Endodermal cell (in vitro differentiated cells): ENCODE data around the gene SLC6A16. TPM values are rescaled to one million over a fixed set of nuclear protein-coding genes. Genes with fewer than 3 reads are reported as not detected.

Experiments used
- DNase-seq: peaks from one replicate; pipeline ENCODE4 v3.0.0-alpha.2; 2017
- H3K27ac ChIP-seq: 2 replicates; pipeline ENCODE4 v1.5.1; 2013; ENCODE audit warnings: mild to moderate bottlenecking, low read depth, low read length, moderate library complexity
- H3K27me3 ChIP-seq: 2 replicates; pipeline ENCODE4 v1.6.1; 2013; ENCODE audit warnings: mild to moderate bottlenecking, low read length, moderate library complexity; ENCODE audit not compliant: insufficient read depth, control insufficient read depth, poor library complexity, severe bottlenecking
- H3K36me3 ChIP-seq: 2 replicates; pipeline ENCODE4 v1.7.0; 2013; ENCODE audit warnings: mild to moderate bottlenecking, low read length, moderate library complexity; ENCODE audit not compliant: control insufficient read depth, insufficient read depth
- H3K4me1 ChIP-seq: one replicate; pipeline ENCODE4 v1.7.0; 2013; ENCODE audit warnings: low read length; ENCODE audit not compliant: control insufficient read depth, insufficient read depth
- H3K4me3 ChIP-seq: 2 replicates; pipeline ENCODE4 v1.5.1; 2013; ENCODE audit warnings: mild to moderate bottlenecking, low read length, moderate library complexity
- H3K9ac ChIP-seq: 2 replicates; pipeline ENCODE4 v1.6.1; 2013; ENCODE audit warnings: mild to moderate bottlenecking, low read length, moderate library complexity; ENCODE audit not compliant: poor library complexity, severe bottlenecking; ENCODE audit errors: extremely low read depth
- H3K9me3 ChIP-seq: 2 replicates; pipeline ENCODE4 v1.6.1; 2013; ENCODE audit warnings: mild to moderate bottlenecking, low read length, moderate library complexity; ENCODE audit not compliant: control insufficient read depth
- H3K27ac Mint-ChIP-seq: 2 replicates; pipeline ENCODE4 v1.8.0; 2020; ENCODE audit warnings: mixed read lengths
- H3K27me3 Mint-ChIP-seq: 2 replicates; pipeline ENCODE4 v1.8.0; 2021; ENCODE audit warnings: mild to moderate bottlenecking, mixed read lengths; ENCODE audit not compliant: insufficient read depth
- H3K36me3 Mint-ChIP-seq: 2 replicates; pipeline ENCODE4 v1.8.0; 2020; ENCODE audit warnings: low read depth, mixed read lengths
- H3K4me1 Mint-ChIP-seq: 2 replicates; pipeline ENCODE4 v1.8.0; 2020; ENCODE audit warnings: mixed read lengths
- H3K4me3 Mint-ChIP-seq: 2 replicates; pipeline ENCODE4 v1.8.0; 2020; ENCODE audit warnings: mild to moderate bottlenecking, moderate library complexity, mixed read lengths
- H3K9me3 Mint-ChIP-seq: 2 replicates; pipeline ENCODE4 v1.8.0; 2020; ENCODE audit warnings: mild to moderate bottlenecking, mixed read lengths
- WGBS, 2 experiments: methylation state at CpG; one replicate each; pipeline versions ENCODE4 v1.1.5 to v1.1.7; 2013; ENCODE audit warnings: missing lambda C conversion rate in 2 of 2, mixed read lengths in 1 of 2; ENCODE audit not compliant: insufficient coverage in 1 of 2, insufficient read length in 1 of 2; 5-methylcytosine and 5-hydroxymethylcytosine counted together
- total RNA-seq, 2 donors: library from RNA; stranded (reverse); fragmentation: NEBNext Ultra II Directional in 1 of 2; extraction: Animal tissue kit (Norgen Biotek cat#: 25700) in 1 of 2; gene quantifications; 2 replicates in 1 of 2; 3 replicates in 1 of 2; pipeline ENCODE4 v1.2.1, GENCODE V29; 2021
- TF ChIP-seq, protein P1 (sequence below): fragments of 200-600 bp; sonication (generic); conservative IDR thresholded peaks from 2 replicates; pipeline ENCODE4 v1.5.0; 2021; ENCODE audit warnings: antibody characterized with exemption, mild to moderate bottlenecking

SLC6A16 gene
- total RNA-seq, 2 donors from 2014 or later = 3.3 to 3.4 TPM

DNA sequence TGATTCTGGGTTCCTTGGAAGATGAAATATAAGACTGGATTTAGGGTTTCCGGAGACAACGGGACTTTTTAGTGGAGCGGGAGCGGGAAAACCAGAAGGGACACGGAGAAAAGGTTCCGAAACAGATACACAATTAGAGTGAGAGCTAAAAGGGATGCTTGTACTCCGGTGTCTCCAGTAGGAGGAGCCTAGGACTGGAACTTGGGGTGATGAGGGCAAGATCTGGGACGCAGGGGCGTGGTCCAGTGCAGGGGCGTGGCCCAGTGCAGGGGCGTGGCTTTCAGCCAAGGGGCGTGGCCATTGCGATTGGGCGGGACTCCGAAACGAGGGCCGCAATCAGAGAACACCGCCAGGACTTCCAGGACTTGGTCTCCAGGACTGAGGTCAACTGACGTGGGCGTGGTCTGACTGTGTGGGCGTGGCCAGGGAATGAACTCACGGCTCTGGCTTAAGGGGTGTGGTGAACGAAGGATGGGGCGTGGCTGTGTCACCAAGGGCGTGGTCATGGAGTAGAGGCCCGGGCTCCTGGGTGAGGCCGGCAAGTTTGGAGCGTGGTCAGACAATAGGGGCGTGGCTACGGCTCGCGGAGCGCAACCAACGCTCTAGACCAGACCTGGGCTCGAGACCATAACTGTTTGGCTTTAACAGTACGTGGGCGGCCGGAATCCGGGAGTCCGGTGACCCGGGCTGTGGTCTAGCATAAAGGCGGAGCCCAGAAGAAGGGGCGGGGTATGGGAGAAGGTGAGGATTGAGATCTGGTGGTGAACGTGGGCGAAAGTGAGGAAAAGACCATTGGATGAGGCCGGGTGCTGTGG lies 38.5 kb upstream of the SLC6A16 start, which contains the start of gene DKKL1:
DKKL1 (plus strand) TSS at position 610 of the 815 bp plus-strand sequence; CDS start at position 732, 122 bp downstream.
- Histone ChIP-seq H3K36me3 (peaks cover 12% of the 10 kb centered on the region), H3K27ac (peak within 1 kb of the TSS; percentile 100), H3K4me1 (no peaks in the 10 kb centered on the region), H3K4me3 (peak within 1 kb of the TSS; percentile 95), H3K27me3 (no peaks in the 10 kb centered on the region), H3K9ac (peak within 1 kb of the TSS; percentile 100), H3K9me3 (no peaks in the 10 kb centered on the region)
- H3K9me3 Mint-ChIP-seq = no peaks in the 10 kb centered on the region
- WGBS, 2 experiments = 3% methylated on average over 13 to 46 of the region's 46 CpGs
- DNase-seq = peak; percentile 100
- H3K4me1 Mint-ChIP-seq = peaks cover 4% of the 10 kb centered on the region
- H3K27me3 Mint-ChIP-seq = peaks cover 3% of the 10 kb centered on the region
- H3K27ac Mint-ChIP-seq = no peak within 1 kb of the TSS
- TF ChIP-seq, protein P1, sequence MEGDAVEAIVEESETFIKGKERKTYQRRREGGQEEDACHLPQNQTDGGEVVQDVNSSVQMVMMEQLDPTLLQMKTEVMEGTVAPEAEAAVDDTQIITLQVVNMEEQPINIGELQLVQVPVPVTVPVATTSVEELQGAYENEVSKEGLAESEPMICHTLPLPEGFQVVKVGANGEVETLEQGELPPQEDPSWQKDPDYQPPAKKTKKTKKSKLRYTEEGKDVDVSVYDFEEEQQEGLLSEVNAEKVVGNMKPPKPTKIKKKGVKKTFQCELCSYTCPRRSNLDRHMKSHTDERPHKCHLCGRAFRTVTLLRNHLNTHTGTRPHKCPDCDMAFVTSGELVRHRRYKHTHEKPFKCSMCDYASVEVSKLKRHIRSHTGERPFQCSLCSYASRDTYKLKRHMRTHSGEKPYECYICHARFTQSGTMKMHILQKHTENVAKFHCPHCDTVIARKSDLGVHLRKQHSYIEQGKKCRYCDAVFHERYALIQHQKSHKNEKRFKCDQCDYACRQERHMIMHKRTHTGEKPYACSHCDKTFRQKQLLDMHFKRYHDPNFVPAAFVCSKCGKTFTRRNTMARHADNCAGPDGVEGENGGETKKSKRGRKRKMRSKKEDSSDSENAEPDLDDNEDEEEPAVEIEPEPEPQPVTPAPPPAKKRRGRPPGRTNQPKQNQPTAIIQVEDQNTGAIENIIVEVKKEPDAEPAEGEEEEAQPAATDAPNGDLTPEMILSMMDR = peak; percentile 43
- no peak within 1 kb of the TSS for H3K4me3 Mint-ChIP-seq
- peaks cover 16% of the 10 kb centered on the region for H3K36me3 Mint-ChIP-seq

DNA sequence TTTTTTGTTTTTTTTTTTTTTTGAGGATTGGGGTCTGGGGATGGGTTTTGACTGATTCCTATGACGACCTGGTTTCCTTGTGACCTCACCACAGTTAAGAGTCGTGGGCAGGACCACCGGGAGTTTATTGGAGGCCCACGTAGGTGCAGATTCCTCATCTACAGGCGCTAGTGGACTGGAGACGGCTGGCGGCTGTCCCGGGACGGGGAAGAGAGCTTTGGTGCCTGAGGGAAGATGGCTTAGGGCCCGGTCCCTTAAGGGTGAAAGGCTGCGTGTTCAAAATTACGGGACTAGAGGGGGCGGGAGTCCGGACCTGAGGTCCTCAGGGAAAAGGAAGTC lies 37.9 kb upstream of the SLC6A16 start:
- DNase-seq = no peak

DNA sequence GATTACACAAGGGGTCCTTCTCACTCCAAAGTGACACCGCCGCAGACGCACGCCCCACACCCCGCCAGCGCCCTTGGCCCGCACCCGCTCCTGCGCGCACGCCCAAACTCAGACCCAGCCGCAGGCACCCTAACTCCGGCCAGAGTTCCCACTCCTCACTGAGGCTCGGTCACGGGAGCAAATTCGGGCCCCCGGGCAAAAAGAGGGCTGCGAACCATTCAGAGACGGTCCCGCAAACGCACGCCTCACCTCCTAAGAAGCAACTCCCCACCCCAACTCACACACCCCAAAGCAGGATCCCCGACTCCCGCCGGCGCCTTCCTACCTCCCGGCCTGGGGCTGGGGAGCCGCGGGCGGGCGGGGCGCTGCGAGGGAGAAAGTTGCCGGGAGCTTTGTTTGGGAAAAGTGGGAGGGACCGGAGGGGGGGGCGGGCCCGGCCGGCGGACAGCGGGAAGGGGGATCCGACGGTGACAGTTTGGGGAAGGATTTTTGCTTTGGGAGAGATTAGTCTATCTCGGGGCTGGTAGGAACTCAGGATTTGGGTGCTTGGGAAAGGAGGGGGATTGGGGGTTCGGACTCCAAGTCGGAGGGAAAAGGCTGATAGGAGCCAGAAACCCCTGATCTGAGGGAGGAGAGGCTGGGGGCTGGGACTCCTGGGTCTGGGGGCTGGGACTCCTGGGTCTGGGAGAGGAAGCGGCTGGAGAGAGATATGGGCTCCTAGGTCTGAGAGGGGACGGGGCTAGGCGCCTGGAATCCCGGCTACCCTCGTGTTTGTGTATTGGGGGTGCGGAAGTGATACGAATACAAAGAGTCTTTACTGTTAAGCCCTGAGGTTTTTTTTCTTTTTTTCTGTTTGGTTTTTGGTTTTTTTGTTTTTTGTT lies 37.3 kb upstream of the SLC6A16 start, which contains the start of gene TEAD2:
TEAD2 (minus strand) TSS at position 369 of the 881 bp plus-strand sequence. CDS start 2,341 bp downstream, outside the sequence.
- peak; percentile 92 for DNase-seq
- peak within 1 kb of the TSS; percentile 100 for H3K27ac ChIP-seq
- H3K27ac Mint-ChIP-seq = no peak within 1 kb of the TSS
- peaks cover 24% of the 10 kb centered on the region for H3K36me3 ChIP-seq
- no peaks in the 10 kb centered on the region for H3K27me3 ChIP-seq
- H3K27me3 Mint-ChIP-seq = peaks cover 3% of the 10 kb centered on the region
- peaks cover 7% of the 10 kb centered on the region for H3K4me1 Mint-ChIP-seq
- H3K4me3 Mint-ChIP-seq = no peak within 1 kb of the TSS
- H3K9me3 Mint-ChIP-seq = no peaks in the 10 kb centered on the region
- peaks cover 24% of the 10 kb centered on the region for H3K36me3 Mint-ChIP-seq
- TF ChIP-seq, protein P1 = no peak
- no peaks in the 10 kb centered on the region for H3K9me3 ChIP-seq
- H3K4me1 ChIP-seq = no peaks in the 10 kb centered on the region
- peak within 1 kb of the TSS; percentile 95 for H3K4me3 ChIP-seq
- 0% methylated on average over 16 to 52 of the region's 52 CpGs for WGBS, 2 experiments
- H3K9ac ChIP-seq = peak within 1 kb of the TSS; percentile 100

More for the DNA sequence above, 37.9 kb upstream of the SLC6A16 start:
- Histone ChIP-seq H3K27me3 (no peaks in the 10 kb centered on the region), H3K9ac (peak overlapping the region; percentile 100), H3K9me3 (no peaks in the 10 kb centered on the region), H3K36me3 (peaks cover 18% of the 10 kb centered on the region), H3K4me1 (no peaks in the 10 kb centered on the region), H3K4me3 (peak overlapping the region; percentile 95), H3K27ac (peak overlapping the region; percentile 100)
- Mint-ChIP-seq H3K4me3 (no peak overlapping the region), H3K4me1 (peaks cover 4% of the 10 kb centered on the region), H3K9me3 (no peaks in the 10 kb centered on the region), H3K27me3 (peaks cover 3% of the 10 kb centered on the region), H3K27ac (no peak overlapping the region), H3K36me3 (peaks cover 20% of the 10 kb centered on the region)
- TF ChIP-seq, protein P1 = no peak
- 0 to 2% methylated on average over 4 to 14 of the region's 14 CpGs for WGBS, 2 experiments
